GOT3 (cell line): Measurements from ENCODE around the gene KLHL29.

ENCODE experiments used
- DNase-seq: peaks from one replicate; lab custom pipeline; 2025; ENCODE audit warnings: mixed read lengths; lab: John Stamatoyannopoulos, UW

KLHL29 gene

GRCh38 chr2:23532391-23533337, 147.7 kb downstream of the KLHL29 start:
- no peak for DNase-seq

- no peak for DNase-seq
Observed at GRCh38 chr2:23533338-23533695, 148.3 kb downstream of the KLHL29 start.

GRCh38 chr2:23534771-23535170, 149.8 kb downstream of the KLHL29 start:
- no peak for DNase-seq

GRCh38 chr2:23536326-23536725, 151.3 kb downstream of the KLHL29 start:
- DNase-seq, result no peak

- DNase-seq, result no peak
Observed at GRCh38 chr2:23537991-23538390, 153.0 kb downstream of the KLHL29 start.

- no peak for DNase-seq
Observed at GRCh38 chr2:23538566-23538965, 153.6 kb downstream of the KLHL29 start.

GRCh38 chr2:23540804-23541360, 155.9 kb downstream of the KLHL29 start:
- no peak for DNase-seq

GRCh38 chr2:23541503-23542229, 156.7 kb downstream of the KLHL29 start:
- DNase-seq, result no peak

GRCh38 chr2:23542230-23542789, 157.3 kb downstream of the KLHL29 start:
- DNase-seq, result no peak

- DNase-seq, result no peak
Observed at GRCh38 chr2:23543302-23543701, 158.3 kb downstream of the KLHL29 start.

GRCh38 chr2:23543728-23544127, 158.7 kb downstream of the KLHL29 start:
- no peak for DNase-seq

- DNase-seq, result no peak
Observed at GRCh38 chr2:23544589-23545295, 159.8 kb downstream of the KLHL29 start.

GRCh38 chr2:23545396-23545795, 160.4 kb downstream of the KLHL29 start:
- no peak for DNase-seq

- DNase-seq, result no peak
Observed at GRCh38 chr2:23545811-23546210, 160.8 kb downstream of the KLHL29 start.

- DNase-seq, result no peak
Observed at GRCh38 chr2:23546913-23547312, 161.9 kb downstream of the KLHL29 start.

- no peak for DNase-seq
Observed at GRCh38 chr2:23547725-23548124, 162.7 kb downstream of the KLHL29 start.

- DNase-seq, result no peak
Observed at GRCh38 chr2:23548143-23548769, 163.3 kb downstream of the KLHL29 start.

- DNase-seq, result no peak
Observed at GRCh38 chr2:23549051-23549450, 164.1 kb downstream of the KLHL29 start.

GRCh38 chr2:23549821-23550530, 165.0 kb downstream of the KLHL29 start:
- no peak for DNase-seq

- no peak for DNase-seq
Observed at GRCh38 chr2:23550553-23550952, 165.6 kb downstream of the KLHL29 start.

GRCh38 chr2:23551875-23552274, 166.9 kb downstream of the KLHL29 start:
- no peak for DNase-seq
